Left lung (tissue), 10 donors: ENCODE results near the gene KRT75. TPM values are rescaled to one million over a fixed set of nuclear protein-coding genes. Genes with fewer than 3 reads are reported as not detected.

Source experiments
- ATAC-seq: fragments of 200-7000 bp; cut with Tn5 transposase; one replicate; pipeline ENCODE4 v1.9.1; 2020; ENCODE audit warnings: moderate library complexity
- DNase-seq, 4 donors: peaks; one replicate each; pipeline ENCODE4 v3.0.0-alpha.2; 2013 to 2020
- H3K27ac ChIP-seq, 2 donors: fragments of 200-600 bp; sonication (generic) in 1 of 2; one replicate each; pipeline versions ENCODE4 v1.5.0 to v1.8.0; 2020 to 2021
- H3K27me3 ChIP-seq, 2 donors: fragments of 200-600 bp; sonication (generic) in 1 of 2; one replicate each; pipeline versions ENCODE4 v1.5.0 to v1.8.0; 2020 to 2021
- H3K36me3 ChIP-seq, 2 donors: fragments of 200-600 bp; sonication (generic) in 1 of 2; one replicate each; pipeline versions ENCODE4 v1.5.0 to v1.8.0; 2020 to 2021
- H3K4me1 ChIP-seq, 2 donors: fragments of 200-600 bp; one replicate each; pipeline ENCODE4 v1.8.0; 2021
- H3K4me3 ChIP-seq, 2 donors: fragments of 200-600 bp; sonication (generic) in 1 of 2; one replicate each; pipeline versions ENCODE4 v1.5.0 to v1.8.0; 2020 to 2021; ENCODE audit warnings: mild to moderate bottlenecking in 1 of 2
- H3K9me3 ChIP-seq, 2 donors: fragments of 200-600 bp; sonication (generic) in 1 of 2; one replicate each; pipeline versions ENCODE4 v1.5.0 to v1.8.0; 2020 to 2021
- CTCF ChIP-seq, 2 donors: fragments of 200-600 bp; sonication (generic) in 1 of 2; IDR thresholded peaks; one replicate each; pipeline versions ENCODE4 v1.5.0 to v1.8.0; 2021; ENCODE audit warnings: antibody characterized with exemption in 2 of 2
- intact Hi-C, 2 donors: fragments of 100-400 bp; cut with DNase I; formaldehyde crosslinking; loops; one replicate each; pipeline versions ENCODE4 v1.11.2 to v1.14.2; 2022
- polyA plus RNA-seq, 6 donors: library from polyadenylated mRNA; unstranded; fragments of 120-200 nt; gene quantifications; one replicate each; pipeline ENCODE4 v1.2.1, GENCODE V29; 2013; ENCODE audit not compliant: insufficient read length in 6 of 6
- total RNA-seq, 2 donors: library from RNA; stranded (reverse); fragmentation: NEBNext Ultra II Directional; extraction: Animal tissue kit (Norgen Biotek cat#: 25700); gene quantifications; one replicate each; pipeline ENCODE4 v1.2.1, GENCODE V29; 2021
- donor health status: DM: no; HTN: yes; CAD: no.
- donor health status: DM: no; HTN: no; CAD: no.

The KRT75 gene
- total and polyA plus RNA-seq, 8 donors: not detected

DNA sequence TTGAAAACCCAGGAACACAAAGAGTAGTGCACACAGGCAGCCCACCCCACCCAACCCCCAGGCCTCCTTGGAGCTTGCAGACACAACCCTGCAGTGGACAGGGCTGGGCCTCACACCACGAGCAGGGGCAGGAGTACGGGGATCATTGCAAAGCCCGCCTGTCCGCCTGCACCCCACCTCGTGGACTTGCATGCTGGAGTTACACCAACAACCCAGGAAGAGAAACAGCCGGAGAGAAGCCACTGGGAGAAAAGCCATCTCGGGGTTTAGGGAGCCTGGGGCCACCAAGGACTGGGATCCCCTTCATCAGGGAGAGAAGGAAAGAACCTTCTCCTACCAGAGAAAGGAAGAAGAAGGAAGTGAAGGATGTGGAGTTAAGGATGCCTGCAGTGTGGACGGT is 56.9 kb downstream of the KRT75 start:
- intact Hi-C loops: loop anchor here in 1 of 2 donors (5.0 kb wide), 1 partner anchor 490 kb away; no protein-coding TSS in a partner anchor
- no peaks in the 10 kb centered on the region for H3K4me1 ChIP-seq
- H3K9me3 ChIP-seq: no peaks in the 10 kb centered on the region
- H3K27ac ChIP-seq: no peak overlapping the region
- DNase-seq (no peak), ATAC-seq (no peak)
- H3K4me3 ChIP-seq: no peak overlapping the region
- no peaks in the 10 kb centered on the region for H3K36me3 ChIP-seq
- TF ChIP-seq CTCF (IDR thresholded peaks at IDR 0.05): no peak
- H3K27me3 ChIP-seq: peaks cover 0 to 32% of the 10 kb centered on the region in 2 donors

Other genes starting within 250 kb of the KRT75 start
- gene KRT80, start 242.4 kb downstream of the KRT75 start, total RNA-seq: 10 to 100 TPM; 27.6 to 30.1 TPM
- 1 to 10 TPM in 2 of 6 donors, under 1 TPM in 4; 0.59 to 1.9 (median 0.77) TPM for gene KRT80, start 242.4 kb downstream of the KRT75 start, polyA plus RNA-seq
- 1,000 to 10,000 TPM; 1,945 to 1,968 TPM for gene KRT7, start 201.1 kb downstream of the KRT75 start, total RNA-seq
- 10 to 100 TPM; 15.2 to 48.4 (median 22.9) TPM for gene KRT7, start 201.1 kb downstream of the KRT75 start, polyA plus RNA-seq
- gene KRT86, start 159.7 kb downstream of the KRT75 start, total RNA-seq: 1 to 10 TPM in 1 of 2 donors, under 1 TPM in 1; 0.97 to 1.7 TPM
- gene KRT86, start 159.7 kb downstream of the KRT75 start, polyA plus RNA-seq: under 1 TPM in 5 of 6 donors, not detected in 1; 0.07 to 0.62 (median 0.14) TPM
- gene KRT81, start 142.8 kb downstream of the KRT75 start, total RNA-seq: not detected
- under 1 TPM in 2 of 6 donors, not detected in 4; 0.12 to 0.26 TPM for gene KRT81, start 142.8 kb downstream of the KRT75 start, polyA plus RNA-seq
- not detected for gene KRT83, start 113.0 kb downstream of the KRT75 start, total RNA-seq
- not detected for gene KRT83, start 113.0 kb downstream of the KRT75 start, polyA plus RNA-seq
- gene KRT85, start 66.9 kb downstream of the KRT75 start, total RNA-seq: not detected
- under 1 TPM in 2 of 6 donors, not detected in 4; 0.14 to 0.26 TPM for gene KRT85, start 66.9 kb downstream of the KRT75 start, polyA plus RNA-seq
- not detected for gene KRT84, start 48.7 kb downstream of the KRT75 start, total RNA-seq
- gene KRT84, start 48.7 kb downstream of the KRT75 start, polyA plus RNA-seq: not detected
- not detected for gene KRT82, start 28.0 kb downstream of the KRT75 start, total RNA-seq
- not detected for gene KRT82, start 28.0 kb downstream of the KRT75 start, polyA plus RNA-seq
- gene KRT6B, start 17.8 kb upstream of the KRT75 start, total RNA-seq: not detected
- not detected for gene KRT6B, start 17.8 kb upstream of the KRT75 start, polyA plus RNA-seq
- not detected for gene KRT6C, start 39.4 kb upstream of the KRT75 start, total RNA-seq
- not detected for gene KRT6C, start 39.4 kb upstream of the KRT75 start, polyA plus RNA-seq
- gene KRT6A, start 58.9 kb upstream of the KRT75 start, total RNA-seq: 10 to 100 TPM; 24.4 to 32.0 TPM
- not detected for gene KRT6A, start 58.9 kb upstream of the KRT75 start, polyA plus RNA-seq
- 1 to 10 TPM in 1 of 2 donors, under 1 TPM in 1; 0.79 to 9.8 TPM for gene KRT5, start 86.0 kb upstream of the KRT75 start, total RNA-seq
- gene KRT5, start 86.0 kb upstream of the KRT75 start, polyA plus RNA-seq: under 1 TPM in 5 of 6 donors, not detected in 1; 0.30 to 0.85 (median 0.35) TPM
- not detected for gene KRT71, start 118.8 kb upstream of the KRT75 start, total RNA-seq
- under 1 TPM in 4 of 6 donors, not detected in 2; 0.10 to 0.18 (median 0.15) TPM for gene KRT71, start 118.8 kb upstream of the KRT75 start, polyA plus RNA-seq
- not detected for gene KRT74, start 139.5 kb upstream of the KRT75 start, total RNA-seq
- gene KRT74, start 139.5 kb upstream of the KRT75 start, polyA plus RNA-seq: not detected
- not detected for gene KRT72, start 167.1 kb upstream of the KRT75 start, total RNA-seq
- gene KRT72, start 167.1 kb upstream of the KRT75 start, polyA plus RNA-seq: under 1 TPM; 0.08 to 0.30 (median 0.21) TPM
- not detected for gene KRT73, start 184.2 kb upstream of the KRT75 start, total RNA-seq
- under 1 TPM; 0.06 to 0.34 (median 0.20) TPM for gene KRT73, start 184.2 kb upstream of the KRT75 start, polyA plus RNA-seq
- gene KRT2, start 217.8 kb upstream of the KRT75 start, total RNA-seq: not detected
- gene KRT2, start 217.8 kb upstream of the KRT75 start, polyA plus RNA-seq: not detected
- under 1 TPM in 1 of 2 donors, not detected in 1; 0.64 TPM for gene KRT1, start 246.0 kb upstream of the KRT75 start, total RNA-seq
- gene KRT1, start 246.0 kb upstream of the KRT75 start, polyA plus RNA-seq: under 1 TPM; 0.33 to 0.95 (median 0.48) TPM